NCI-H187 treated with DMSO at 0.1 percent for 48 hours (cell line): ENCODE results near the gene GATD1.

Experiments used
- DNase-seq: peaks from one replicate; lab custom pipeline; 2025; lab: John Stamatoyannopoulos, UW

GATD1 gene, protein sequence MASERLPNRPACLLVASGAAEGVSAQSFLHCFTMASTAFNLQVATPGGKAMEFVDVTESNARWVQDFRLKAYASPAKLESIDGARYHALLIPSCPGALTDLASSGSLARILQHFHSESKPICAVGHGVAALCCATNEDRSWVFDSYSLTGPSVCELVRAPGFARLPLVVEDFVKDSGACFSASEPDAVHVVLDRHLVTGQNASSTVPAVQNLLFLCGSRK

GRCh38 chr11:777288-778255, at the start of gene GATD1:
TSS of gene GATD1 (minus strand) at chr11:777487. CDS start at chr11:777462, 25 bp downstream.
- DNase-seq, result no peak

DNA sequence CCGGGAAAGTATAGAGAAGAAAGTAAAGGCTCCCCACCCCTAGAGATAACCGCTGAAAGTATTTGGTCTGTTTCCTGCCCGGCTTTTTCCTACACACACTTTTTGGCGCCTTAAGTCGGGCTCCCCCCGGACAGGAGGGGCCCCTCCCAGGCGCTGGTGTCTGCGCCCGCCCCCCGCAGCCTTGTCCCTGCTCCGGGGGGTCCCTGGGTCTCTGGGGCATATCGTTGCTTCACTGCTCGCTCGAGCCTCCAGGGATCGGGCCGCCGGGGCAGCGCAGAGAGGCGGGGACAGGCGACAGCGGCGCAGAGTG, 49.5 kb upstream of the GATD1 start:
- no peak for DNase-seq

- DNase-seq, result no peak
Measured at GRCh38 chr11:826227-826621, 48.9 kb upstream of the GATD1 start.

DNA sequence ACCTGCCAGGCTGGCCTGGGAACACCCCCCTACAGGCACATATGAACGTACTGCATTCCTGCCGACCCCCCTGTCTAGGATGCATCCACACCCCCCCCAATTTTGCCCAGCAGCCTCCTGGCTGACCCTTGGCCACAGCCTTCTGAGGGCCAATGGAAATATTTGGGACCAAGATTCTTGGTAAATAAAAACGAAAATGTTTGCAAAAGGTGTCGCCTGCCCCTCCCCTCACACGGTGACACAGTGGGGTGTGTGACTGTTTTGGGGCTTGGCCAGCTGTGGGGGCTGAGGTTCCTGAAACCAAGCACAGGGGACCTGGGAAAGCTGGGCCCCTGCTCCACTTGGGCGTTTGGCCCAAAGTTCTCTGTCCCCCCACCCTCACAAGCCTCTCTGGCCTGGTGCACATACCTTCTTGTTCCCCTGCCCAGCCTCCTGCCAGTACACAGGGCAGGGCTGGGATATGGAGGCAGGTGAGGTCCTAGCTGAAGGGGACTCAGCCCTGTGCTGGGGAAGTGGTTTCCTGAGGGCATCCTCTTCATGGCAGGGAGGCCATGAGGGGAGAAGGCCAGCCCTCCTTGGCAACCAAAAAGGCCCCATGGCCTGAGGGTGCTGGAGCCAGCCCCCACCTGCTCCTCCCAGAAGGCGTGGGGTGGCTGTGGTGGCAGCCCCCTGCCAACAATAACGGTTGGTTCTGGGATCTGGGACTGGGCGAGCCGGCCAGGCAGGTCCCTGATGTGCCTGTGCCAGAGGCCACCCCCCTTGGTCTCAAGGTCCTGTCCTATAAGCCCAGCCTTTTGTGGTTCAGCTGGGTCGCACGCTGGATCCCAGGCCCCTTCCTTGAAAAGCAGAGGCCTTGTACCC, 48.3 kb upstream of the GATD1 start:
- no peak for DNase-seq

GRCh38 chr11:824942-825341, 47.7 kb upstream of the GATD1 start:
- peak; percentile 35 for DNase-seq

GRCh38 chr11:824292-824880, 47.1 kb upstream of the GATD1 start:
- DNase-seq, result no peak

GRCh38 chr11:823441-824291, 46.4 kb upstream of the GATD1 start:
- no peak for DNase-seq

DNA sequence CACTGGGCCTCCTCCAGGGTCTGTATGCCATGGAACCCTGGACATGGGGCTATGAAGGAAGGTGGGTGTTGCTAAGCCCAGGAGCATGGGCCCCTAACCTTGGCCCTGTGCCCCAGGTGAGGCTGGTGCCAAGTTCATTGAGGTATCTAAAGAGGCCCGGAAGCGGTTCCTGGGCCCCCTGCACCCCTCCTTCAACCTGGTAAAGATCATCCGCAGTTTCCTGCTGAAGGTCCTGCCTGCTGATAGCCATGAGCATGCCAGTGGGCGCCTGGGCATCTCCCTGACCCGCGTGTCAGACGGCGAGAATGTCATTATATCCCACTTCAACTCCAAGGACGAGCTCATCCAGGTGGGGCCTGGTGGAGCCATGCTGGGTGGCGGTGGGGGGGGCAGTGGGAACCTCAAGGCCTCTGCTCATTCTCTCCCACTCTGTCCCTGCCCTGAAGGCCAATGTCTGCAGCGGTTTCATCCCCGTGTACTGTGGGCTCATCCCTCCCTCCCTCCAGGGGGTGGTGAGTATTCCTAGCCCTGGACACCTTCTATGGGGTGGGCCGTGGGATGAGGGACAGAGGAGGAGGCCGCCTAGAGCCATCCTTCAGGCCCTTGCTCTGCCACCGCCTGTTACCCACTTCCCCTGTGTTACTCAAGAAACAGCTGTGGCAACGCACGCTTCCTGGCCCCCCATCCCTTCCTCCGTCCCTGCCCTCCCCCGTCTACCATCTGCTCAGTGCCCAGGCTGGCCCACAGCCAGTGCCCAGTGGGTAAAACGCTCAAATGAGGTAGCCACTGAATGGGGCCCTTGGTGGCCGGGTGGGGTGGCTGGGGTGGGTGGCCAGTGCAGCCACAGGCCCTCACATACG, 44.5 kb upstream of the GATD1 start:
- no peak for DNase-seq

DNA sequence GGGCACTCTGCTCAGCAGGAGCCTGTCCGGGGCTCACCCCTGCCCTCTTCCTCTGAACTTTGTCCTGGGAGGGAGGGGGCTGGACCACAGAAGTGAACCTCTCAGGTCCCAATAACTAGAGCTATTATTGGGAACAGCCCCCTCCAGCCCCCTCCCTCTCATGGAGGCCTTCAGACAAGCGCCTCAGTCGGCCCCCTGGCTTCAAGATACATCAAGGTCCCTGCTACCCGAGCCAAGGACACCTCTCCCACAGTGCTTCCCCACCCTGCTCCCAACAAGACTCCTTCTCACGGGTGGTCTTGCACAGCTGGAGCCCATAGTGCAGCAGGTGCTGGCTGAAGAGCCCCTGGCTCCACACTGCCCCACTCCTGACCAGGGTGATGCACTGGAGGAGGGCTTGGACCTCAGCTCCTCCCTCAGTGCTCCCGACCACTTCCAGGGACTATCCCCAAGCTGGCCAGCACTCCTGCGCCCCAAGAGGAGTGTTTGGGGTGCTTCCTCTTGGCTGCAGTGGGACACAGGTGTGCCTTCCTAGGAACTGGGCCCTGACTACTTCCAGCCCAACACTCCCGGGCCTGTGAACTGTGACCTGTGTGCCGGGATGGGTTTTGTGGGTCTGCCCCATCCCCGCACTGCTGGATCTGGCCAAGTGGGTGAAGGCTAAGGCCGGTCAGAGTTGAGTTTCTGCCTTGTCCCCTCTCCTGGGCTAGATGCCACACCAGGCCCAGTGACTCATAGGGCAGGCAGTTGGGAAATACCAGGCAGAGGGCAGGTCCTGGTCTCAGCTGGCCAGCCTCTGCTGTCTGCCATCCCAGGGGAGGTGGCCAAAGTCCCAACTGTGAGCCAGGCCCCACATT, 43.6 kb upstream of the GATD1 start:
- no peak for DNase-seq

GRCh38 chr11:819943-820649, 42.8 kb upstream of the GATD1 start:
- no peak for DNase-seq

DNA sequence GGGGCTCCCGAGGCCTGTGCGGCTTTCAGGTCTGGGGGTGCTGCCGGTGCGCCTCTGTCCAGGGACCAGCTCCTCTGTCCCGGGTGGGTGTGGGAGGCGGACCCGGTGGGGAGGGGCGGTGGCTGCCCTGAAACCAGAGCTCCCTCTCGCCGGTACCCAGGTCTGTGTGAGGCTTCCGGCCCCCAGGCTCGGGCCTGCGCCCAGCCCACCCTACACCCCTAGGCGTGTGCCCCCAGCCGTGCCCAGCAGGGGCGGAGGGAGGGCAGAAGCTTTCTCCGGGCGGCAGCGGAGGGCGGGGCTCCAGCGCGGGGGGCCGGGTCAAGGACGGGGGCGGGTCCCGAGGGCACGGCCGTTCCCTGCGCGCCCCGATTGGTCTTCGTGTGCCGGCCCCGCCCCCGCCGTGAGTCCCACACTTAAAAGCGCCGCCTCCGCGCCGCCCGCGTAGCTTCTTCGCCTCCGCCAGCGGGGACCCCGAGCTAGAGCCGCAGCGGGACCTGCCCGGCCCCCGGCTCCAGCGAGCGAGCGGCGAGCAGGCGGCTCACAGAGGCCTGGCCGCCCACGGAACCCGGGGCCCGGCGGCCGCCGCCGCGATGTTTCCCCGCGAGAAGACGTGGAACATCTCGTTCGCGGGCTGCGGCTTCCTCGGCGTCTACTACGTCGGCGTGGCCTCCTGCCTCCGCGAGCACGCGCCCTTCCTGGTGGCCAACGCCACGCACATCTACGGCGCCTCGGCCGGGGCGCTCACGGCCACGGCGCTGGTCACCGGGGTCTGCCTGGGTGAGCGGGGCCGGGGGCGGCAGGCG, 42.0 kb upstream of the GATD1 start:
- DNase-seq, result peak; percentile 50

DNA sequence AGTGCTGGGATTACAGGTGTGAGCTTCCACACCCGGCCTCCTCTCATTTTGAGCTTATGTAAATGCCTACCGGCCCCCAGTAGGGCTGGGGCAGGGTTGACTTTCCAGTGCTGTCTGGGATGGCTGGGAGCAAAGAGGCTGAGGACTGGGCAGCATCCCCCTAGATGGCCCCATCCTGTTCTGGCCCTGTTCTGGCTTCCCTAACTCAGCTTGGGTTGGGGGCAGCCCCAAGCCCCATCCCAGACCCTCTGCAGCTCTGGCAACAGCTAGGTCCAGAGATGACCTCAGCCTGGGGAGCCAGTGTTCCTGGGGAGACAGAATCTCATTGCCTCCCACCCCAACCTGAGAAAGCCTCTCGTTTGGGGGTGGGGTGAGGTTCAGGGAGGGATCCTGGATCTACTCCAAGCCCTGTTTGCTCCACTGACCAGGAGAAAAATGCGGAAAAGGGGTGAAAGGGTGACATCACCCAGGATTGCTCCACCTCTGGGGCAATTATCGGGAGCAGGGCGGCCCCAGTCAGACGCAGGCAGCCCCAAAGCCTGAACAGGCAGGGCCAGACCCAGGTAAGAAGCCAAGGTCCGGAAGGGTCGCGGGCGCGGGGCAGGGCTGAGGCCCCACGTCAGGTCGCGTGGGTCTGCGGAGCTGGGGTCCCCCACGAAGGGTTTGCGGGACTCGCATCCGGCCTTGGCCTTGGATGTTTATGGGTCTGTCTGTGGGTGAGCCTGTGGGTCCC, 41.3 kb upstream of the GATD1 start, which contains the start of gene PNPLA2:
Gene PNPLA2, plus strand, starts transcription at position 519 of the 733 bp plus-strand sequence. CDS start 805 bp downstream, outside the sequence.
- DNase-seq, result no peak

GRCh38 chr11:816433-816779, 39.1 kb upstream of the GATD1 start:
- no peak for DNase-seq

GRCh38 chr11:815675-816432, 38.6 kb upstream of the GATD1 start:
- DNase-seq, result no peak

DNA sequence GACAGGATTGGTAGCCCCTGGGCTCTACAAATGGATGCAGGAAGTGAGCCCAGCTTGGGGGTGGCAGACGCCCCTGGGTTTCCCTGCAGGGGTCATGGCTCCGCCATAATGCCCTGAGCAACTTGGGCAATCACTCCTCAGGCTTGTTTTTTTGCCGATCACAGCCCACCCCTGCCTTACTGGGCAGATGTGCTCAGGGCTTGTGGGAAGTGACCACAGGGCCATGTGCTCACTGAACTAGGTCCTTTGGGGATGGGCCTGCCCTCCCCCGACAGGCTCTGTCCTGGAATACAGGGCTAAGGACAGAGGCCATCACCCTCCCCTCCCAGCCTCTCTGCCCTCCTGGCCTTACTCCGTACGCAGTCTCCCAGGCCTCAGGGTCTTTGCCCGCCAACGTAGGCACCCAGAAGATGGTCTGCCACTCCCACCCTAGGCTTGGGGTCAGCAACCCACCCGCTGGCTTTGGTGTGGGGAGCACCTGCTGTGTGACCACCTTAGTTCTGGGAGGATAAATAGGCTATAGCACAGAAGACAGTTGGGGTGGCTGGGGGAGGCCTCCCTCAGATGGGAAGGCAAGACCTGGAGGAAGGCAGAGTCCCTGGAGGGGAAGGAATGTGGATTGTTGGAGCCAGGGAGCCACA, 36.3 kb upstream of the GATD1 start:
- no peak for DNase-seq

DNA sequence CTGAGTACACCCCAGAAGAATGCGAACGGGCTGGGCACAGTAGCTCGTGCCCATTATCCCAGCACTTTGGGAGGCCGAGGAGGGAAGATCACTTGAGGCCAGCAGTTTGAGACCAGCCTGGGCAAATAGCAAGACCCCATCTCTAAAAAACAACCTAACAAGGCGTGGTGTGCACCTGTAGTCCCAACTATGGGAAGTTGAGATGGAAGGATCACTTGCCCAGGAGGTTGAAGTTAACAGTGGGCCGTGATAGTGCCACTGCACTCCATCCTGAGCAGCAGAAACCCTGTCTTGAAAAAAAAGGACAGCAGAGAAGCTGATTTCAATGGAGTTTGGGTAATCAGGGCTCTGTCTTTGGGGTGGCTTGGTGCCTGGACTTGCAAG, 35.8 kb upstream of the GATD1 start:
- no peak for DNase-seq
